ENCODE data around the gene METTL6.
A peak's percentile ranks its signal among the peaks of the same experiment; 100 is the strongest.
"Not testable (repeated sequence)": the region's sequence is repeated elsewhere in the genome, so short reads cannot be mapped to it uniquely, and the experiment has no call there.

METTL6 gene

DNA sequence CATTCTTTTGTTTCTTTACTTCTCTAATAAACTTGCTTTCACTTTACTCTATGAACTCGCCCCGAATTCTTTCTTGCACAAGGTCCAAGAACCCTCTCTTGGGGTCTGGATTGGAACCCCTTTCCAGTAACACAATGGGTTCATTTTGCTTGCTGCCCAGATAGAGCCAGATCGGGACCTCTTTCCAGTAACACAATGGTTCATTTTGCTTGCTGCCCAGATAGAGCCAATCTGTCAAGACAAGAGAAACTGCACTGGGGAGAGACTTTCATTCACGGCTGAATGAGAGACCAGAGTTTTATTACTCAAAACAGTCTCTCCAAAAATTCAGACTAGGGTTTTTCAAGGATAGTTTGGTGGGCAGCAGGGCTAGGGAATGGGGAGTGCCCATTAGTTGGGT, 25.4 kb downstream of the METTL6 start:
- no peak for DNase-seq

DNA sequence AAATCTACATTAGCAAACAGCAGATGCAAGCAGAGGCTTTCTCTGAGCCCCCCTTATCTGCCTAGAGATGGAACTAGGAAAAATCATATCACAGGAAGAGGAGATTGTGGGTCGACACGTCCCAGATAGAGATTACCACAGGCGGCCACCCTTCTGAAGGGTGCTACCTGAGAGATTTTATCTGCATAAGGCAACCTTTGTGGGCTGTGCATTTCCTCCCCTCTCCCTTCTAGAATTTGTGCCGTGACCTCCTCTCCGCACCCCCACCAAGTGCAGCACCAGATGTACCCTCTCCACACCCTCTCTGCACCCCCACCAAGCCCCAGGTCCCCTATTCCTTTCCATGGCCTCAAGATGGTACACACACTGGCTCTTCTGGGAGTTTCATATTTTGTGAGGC, 27.4 kb downstream of the METTL6 start:
- no peak for DNase-seq

DNA sequence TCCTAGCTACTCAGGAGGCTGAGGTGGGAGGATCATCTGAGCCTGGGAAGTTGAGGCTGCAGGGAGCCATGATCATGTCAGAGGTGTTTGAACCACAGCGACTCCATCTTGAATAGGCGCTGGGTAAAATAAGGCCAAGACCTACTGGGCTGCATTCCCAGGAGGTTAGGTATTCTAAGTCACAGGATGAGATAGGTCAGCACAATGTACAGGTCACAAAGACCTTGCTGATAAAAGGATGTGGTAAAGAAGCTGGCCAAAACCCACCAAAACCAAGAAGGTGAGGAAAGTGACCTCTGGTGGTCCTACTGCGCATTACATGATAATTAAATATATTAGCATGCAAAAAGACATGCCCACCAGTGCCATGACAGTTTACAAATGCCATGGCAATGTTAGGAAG, 28.6 kb downstream of the METTL6 start:
- DNase-seq: not testable (repeated sequence)

DNA sequence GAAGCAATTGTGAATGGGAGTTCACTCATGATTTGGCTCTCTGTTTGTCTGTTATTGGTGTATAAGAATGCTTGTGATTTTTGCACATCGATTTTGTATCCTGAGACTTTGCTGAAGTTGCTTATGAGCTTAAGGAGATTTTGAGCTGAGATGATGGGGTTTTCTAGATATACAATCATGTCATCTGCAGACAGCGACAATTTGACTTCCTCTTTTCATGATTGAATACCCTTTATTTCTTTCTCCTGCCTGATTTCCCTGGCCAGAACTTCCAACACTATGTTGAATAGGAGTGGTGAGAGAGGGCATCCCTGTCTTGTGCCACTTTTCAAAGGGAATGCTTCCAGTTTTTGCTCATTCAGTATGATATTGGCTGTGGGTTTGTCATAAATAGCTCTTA, 34.1 kb downstream of the METTL6 start:
- not testable (repeated sequence) for DNase-seq

DNA sequence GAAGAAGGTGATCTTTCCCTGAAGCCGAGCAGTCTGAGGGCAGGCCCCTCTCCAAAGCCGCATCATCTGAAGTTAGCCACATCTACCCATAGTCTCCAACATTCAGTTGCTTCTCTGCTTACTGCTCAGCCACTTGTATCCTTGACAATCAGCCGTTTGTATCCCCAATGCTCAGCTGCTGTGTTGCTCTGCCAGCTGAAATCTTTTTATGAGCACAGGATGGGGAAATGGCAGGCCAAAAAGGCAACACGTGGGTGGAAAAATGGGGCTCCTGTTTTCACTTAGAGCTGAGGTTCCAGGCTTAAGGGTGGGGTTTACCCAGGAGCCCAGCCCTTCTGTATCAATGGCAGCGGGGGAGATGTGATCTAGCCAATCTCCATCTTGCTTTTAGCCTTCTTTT, 36.3 kb downstream of the METTL6 start:
- DNase-seq: no peak

DNA sequence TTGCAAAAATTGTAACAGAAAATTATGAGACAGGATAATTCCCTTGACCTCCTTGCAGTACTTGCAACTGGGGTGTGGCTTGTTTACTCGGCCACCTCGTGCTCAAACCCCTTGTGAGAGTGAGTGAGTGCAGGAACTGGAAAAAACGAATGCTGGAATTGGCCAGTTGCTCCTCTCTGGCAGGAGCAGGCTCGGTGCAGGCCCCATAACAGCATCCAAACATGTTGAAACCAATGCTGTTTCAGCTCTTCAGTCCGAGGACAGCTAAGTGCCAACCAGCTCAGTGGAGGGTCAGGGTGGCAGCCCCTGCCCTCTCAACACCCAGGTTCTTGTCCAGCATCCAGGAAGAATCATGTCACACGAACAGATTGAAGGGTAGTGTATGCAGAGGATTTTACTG, 36.9 kb downstream of the METTL6 start:
- no peak for DNase-seq

DNA sequence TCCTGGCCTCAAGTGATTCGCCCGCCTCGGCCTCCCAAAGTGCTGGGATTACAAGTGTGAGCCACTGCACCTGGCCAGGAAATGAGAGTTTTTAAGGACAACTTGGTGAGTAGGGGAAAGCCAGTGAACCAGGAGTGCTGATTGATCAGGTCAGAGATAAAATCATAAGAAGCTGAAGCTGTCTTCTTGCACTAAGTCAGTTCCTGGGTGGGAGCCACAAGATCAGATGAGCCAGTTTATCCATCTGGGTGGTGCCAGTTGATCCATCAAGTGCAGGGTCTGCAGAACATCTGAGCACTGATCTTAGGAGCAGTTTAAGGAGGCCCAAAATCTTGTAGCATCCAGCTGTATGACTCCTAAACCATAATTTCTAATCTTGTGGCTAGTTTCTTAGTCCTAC, 39.0 kb downstream of the METTL6 start:
- not testable (repeated sequence) for DNase-seq

DNA sequence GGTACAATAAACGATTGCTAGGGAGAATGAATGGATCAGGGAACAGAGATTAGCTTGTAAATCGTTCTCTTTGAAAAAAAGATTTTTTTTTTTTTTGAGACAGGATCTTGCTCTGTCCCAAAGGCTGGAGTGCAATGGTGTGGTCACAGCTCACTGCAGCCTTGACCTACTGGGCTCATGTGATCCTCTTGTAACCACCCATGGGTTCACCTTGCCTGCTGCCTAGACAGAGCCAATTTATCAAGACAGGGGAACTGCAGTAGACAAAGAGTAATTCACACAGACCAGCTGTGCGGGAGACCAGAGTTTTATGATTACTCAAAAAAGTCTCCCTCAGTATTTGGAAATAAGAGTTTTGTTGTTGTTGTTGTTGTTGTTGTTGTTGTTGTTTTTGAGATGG, 39.6 kb downstream of the METTL6 start:
- DNase-seq: no peak

DNA sequence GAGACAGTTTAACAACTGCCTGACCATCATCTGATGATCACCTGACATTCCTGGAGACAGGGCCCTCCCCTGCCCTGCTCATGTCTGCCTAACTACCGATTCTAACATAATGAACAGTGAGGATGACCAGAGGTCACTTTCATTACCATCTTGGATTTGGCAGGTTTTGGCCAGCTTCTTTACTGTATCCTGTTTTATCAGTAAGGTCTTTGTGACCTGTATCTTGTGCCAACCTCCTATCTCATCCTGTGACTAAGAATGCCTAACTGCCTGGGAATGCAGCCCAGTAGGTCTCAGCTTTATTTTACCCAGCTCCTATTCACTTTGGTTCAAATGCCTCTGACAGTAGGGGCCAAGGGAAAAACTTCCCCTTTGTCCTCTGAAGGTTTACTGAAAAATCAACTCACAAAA, 40.2 kb downstream of the METTL6 start:
- DNase-seq: no peak

DNA sequence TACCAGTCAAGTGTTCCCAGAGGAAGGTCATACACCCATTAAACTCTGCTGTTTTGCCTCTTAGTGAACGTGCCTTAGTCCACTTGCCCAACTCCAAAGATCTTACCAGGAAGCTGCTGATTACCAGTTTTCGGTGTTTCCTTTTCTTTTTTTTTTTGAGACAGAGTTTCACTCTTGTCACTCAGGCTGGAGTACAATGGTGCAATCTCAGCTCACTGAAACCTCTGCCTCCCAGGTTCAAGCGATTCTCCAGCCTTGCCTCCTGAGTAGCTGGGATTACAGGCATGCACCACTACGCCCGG, 40.7 kb downstream of the METTL6 start:
- DNase-seq: not testable (repeated sequence)

DNA sequence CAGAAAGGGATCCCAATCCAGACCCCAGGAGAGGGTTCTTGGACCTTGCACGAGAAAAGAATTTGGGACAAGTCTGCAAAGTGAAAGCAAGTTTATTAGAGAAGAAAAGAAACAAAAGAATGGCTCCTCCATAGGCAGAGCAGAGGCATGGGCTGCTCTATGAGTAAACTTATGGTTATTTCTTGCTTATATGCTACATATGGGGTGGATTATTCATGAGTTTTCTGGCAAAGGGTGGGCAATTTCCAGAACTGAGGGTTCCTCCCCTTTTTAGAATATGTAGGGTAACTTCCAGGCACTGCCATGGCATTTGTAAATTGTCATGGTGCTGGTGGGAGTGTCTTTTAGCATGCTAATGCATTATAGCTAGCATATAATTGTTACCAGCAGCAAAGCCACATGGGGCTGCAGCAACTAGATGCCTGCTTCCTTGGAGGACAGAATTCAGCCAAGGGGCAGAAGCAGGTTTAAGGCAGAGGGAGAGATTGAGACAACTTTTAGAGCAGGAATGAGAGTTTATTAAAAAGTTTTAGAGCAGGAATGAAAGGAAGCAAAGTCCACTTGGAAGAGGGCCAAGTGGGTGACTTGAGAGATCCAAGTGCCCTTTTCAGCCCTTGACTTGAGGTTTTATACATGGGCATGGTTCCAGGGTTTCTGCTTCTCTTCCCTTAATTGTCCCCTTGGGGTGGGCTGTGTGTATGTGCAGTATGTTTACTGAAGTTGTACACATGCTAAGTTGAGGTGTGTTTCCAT, 41.3 kb downstream of the METTL6 start:
- no peak for DNase-seq

DNA sequence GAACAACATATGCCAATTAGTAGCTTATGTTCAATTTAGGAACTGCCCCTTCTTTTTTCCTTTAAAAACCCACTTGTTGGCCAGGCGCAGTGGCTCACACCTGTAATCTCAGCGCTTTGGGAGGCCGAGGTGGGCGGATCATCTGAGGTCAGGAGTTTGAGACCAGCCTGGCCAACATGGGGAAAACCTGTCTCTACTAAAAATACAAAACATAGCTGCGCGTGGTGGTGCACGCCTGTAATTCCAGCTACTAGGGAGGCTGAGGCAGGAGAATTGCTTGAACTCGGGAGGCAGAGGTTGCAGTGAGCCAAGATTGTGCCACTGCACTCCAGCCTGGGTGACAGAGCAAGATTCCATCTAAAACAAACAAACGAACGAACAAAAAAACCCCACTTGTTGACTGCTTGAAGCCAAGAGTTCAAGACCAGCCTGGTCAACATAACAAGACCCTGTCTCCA, 42.1 kb downstream of the METTL6 start:
- DNase-seq: not testable (repeated sequence)

DNA sequence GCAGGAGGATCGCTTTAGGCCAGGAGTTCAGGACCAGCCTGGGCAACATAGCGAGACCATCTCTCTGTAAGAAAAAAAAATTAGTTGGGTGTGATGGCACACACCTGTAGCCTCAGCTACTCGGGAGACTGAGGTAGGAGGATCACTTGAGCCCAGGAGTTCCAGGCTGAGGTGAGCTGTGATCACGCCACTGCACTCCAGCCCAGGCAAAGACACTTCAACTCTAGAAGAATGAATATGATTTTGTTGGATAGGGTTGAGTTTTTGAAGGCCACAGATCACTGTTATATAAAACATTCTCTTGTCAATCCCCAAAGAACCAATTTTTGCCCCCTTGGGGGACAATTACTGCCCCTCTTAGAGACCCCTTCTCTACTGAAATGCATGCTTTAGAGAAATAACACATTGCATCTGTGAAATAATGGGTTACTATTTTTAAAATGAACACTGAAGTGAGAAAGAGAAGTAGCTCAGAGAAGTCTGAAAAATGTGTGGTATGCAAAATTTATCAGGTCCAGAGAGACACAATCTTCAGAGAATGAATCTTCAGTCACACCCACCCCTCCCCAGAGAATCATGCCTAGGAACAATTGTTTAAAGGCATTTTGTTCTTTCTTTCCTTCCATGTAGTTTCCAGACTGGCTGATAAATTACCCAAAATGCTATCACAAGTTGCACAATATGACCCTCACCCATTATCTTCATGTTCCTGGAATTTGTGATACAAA, 42.7 kb downstream of the METTL6 start:
- DNase-seq: no peak

DNA sequence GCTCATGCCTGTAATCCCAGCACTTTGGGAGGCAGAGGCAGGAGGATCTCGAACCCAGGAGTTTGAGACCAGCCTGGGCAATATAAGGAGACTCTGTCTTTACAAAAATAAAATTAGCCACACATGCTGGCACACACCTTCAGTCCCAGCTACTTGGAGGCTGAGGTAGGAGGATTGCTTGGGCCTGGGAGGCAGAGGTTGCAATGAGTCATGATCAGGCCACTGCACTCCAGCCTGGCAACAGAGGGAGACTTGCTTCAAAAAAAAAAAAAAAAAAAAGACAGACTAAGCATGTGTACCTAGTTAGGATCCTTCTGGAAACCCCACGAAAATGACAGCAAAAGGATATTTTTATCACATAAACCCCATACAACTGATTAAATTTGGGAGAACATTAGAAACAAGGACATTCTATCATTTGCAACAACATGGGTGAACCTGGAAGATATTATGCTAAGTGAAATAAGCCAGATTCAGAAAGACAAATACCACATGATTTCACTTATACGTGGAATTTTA, 44.9 kb downstream of the METTL6 start:
- no peak for DNase-seq

DNA sequence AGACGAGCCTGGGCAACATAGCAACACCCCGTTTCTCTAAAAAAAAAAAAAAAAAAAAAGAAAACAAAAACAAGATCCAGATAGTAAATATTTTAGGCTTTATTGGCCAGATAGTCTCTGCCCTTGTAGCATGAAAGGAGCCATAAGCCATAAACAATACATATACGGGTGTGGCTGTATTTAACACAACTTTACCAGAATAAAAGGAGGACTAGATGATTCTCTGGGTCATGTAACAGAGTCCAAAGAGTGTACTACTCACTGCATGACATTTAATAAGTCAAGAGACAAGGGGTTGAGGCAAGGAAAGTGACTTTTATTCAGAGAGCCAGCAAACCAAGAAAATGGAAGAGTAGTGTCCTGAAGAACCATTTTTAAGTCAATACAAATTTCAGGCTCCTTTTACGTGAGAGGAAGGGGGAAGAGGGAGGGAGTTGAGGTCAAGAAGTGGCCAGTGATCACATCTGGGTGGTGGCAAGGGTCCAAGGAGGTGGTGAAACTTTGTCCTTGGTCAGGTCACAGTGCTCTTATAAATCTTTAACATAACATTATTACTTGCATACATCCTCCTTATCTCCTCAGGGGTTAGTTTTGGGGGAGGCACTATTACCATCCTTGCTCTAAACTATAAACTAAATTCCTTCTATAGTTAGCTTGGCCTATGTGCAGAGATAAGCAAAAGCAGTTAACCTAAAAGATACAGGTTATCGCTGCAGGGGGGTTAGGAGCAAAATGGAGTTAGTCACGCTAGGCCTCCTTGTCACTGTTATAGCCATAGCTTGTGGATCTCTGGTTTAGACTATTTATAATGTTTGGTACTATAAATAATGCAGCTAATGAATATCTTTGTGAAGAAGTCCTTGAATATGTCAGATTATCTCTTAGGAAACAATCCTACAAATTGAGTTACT, 46.1 kb downstream of the METTL6 start:
- no peak for DNase-seq

DNA sequence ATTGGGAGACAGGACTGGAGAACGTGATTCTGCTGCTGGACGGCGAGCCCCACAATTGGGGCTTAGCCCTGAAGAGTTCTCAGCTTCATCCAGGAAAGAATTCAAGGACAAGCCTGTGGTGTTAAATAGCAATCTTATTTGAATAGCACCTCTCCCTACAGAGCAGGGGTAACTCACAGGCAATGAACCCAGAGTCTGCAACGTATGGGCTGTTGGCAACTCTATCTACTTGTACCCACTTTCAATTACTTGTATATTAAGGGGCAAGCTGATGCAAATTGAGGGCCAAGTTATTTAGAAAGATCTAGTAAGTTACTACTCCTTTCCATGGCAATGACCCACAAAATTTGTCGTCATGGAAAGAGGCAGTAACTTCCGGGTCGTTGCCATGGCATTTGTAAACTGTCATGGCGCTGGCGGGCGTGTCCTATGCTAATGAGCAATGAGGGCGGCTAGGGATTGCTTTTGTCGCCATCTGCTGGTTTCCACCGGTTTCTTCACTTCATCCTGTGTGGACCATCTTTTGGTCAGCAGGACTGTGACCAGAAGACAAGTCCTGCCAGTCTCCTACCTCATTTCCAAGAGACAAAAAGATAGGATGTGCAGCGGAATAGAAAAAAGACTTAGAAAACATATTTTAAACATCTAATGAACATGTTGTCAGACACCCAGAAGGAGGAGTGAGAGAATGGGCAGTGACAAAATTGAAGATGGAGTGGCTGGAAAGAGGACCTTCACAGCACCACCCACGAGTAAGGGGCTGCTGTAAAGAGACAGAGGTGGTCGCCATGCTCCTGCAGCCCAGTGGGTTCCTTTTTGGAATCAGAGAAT, 49.2 kb downstream of the METTL6 start:
- peak; percentile 91 to 94 for DNase-seq

DNA sequence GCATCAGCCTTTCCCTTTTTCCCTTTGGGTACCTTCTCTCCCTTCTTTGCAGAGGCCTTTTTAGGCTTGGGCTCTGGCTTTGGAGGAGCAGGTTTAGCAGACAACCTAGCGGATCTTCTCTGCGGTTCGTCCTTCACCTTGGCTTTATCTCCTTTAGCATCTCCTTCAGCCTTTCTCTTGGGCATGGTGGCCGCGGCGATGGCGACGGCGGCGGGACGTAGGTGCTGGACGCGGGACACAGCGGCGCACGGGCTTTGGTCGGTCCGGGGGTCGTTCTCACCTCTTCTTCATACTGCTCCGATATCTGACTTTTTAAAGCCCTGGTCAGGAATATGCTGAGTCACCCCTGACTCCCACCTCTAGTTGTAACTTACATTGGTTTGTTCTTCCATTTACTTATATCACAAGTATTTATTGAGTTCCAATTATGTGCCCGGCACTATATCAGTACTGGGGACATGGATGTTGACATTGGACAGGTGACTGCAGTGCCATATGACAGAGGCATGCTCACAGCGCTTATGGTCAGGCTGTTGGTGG, 51.8 kb downstream of the METTL6 start:
- peak in 1 of 2 donors; percentile 14 for DNase-seq

DNA sequence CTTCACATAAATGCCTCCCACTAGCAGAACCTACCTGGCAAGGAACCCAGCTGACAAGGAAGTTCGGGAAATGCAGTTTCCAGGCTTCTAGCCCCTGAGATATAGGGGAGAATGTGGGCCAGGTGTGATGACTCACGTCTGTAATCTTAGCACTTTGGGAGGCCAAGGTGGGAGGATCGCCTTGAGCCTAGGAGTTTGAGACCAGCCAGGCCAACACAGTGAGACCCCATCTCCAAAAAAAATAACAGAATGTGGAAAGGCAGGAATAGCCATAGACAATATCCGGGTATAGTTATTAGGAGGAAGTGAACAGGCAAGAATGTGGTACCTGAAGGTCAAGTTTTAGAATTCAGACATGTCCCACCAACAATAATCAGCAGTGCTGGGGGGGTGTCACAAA, 54.4 kb downstream of the METTL6 start:
- DNase-seq: peak in 1 of 2 donors; percentile 0

DNA sequence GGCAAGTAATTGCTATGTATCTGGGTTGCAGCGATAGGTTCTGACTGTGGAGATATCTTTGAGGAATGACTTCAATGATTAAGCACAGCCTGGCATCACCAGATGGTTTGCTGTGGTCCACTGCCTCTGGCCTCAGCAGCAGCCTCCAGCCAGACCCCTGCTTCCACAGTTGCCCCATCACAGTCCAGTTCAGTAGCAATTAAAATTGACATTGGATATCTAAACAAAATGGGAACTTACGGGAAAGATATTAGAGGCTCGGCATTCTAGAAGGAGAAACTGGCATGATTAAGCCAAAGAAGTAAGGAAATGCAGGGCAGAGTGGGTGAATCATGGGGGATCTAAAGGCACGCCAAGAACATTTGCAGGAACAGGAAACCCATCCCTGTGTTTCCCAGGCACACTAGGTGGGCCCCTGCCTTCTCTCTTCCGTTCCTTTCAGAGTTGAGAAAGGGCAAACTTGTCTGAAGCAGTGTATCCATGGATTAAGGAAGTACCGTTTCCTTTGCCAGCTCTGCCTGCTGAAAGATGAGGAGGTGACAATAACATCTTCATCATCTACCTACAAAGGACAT, 58.7 kb downstream of the METTL6 start:
- no peak for DNase-seq

DNA sequence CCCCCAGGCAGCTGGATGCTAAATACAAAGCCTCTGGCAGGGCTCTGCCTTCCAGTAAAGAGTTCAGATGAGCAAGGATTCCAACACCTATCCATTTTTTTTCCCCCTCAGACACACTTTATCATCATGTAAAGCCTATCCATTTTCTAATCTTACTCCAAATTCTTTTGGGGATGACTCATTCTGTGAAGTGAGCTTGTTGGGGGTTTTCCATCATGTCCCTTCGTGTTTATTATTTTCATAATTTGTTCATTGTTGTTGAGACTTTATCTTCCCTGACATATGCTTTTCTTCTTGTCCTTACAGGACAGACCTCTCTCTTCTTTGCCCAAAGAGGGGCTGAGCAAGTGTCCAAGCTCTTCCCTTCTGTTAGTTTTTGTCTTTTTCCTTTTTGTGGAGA, 60.3 kb downstream of the METTL6 start:
- no peak for DNase-seq

DNA sequence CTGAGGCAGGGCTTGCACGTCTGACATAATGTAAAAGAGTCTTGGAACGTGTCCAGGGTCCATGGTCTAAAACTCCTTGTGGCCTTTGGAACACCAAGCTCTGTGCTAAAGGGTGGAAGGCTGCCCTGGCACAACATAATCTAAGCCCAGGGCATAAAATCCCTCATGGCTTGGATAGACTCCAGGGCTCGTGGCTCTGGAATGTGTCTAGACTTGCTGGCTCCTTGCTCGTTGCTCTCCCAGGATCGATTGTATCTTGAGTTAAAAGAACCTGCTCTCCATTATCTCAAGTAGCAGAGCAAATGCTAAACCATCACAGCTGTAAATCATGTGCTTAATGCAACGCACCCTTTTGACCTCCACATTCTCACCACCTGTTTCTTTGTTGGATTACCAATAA, 63.3 kb downstream of the METTL6 start:
- not testable (repeated sequence) for DNase-seq
